Pons (tissue), 1 donor: ENCODE results near the gene IVNS1ABP.
"Not testable (repeated sequence)": the region's sequence is repeated elsewhere in the genome, so short reads cannot be mapped to it uniquely, and the experiment has no call there.

Experiments
- DNase-seq: peaks from one replicate; pipeline ENCODE4 v3.0.0-alpha.2; 2016; ENCODE audit warnings: low spot score

IVNS1ABP gene

GRCh38 chr1:185257116-185257949 is 59.7 kb downstream of the IVNS1ABP start:
- DNase-seq = not testable (repeated sequence)

DNA sequence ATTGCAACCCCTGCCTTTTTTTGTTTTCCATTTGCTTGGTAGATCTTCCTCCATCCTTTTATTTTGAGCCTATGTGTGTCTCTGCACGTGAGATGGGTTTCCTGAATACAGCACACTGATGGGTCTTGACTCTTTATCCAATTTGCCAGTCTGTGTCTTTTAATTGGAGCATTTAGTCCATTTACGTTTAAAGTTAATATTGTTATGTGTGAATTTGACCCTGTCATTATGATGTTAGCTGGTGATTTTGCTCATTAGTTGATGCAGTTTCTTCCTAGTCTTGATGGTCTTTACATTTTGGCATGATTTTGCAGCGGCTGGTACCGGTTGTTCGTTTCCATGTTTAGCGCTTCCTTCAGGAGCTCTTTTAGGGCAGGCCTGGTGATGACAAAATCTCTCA is 61.4 kb downstream of the IVNS1ABP start:
- not testable (repeated sequence) for DNase-seq

- DNase-seq = not testable (repeated sequence)
These were observed 64.6 kb downstream of the IVNS1ABP start for GRCh38 chr1:185252404-185252803.

DNA sequence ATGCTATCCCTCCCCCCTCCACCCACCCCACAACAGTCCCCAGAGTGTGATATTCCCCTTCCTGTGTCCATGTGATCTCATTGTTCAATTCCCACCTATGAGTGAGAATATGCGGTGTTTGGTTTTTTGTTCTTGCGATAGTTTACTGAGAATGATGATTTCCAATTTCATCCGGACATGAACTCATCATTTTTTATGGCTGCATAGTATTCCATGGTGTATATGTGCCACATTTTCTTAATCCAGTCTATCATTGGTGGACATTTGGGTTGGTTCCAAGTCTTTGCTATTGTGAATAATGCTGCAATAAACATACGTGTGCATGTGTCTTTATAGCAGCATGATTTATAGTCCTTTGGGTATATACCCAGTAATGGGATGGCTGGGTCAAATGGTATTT is 65.1 kb downstream of the IVNS1ABP start:
- DNase-seq = not testable (repeated sequence)

DNA sequence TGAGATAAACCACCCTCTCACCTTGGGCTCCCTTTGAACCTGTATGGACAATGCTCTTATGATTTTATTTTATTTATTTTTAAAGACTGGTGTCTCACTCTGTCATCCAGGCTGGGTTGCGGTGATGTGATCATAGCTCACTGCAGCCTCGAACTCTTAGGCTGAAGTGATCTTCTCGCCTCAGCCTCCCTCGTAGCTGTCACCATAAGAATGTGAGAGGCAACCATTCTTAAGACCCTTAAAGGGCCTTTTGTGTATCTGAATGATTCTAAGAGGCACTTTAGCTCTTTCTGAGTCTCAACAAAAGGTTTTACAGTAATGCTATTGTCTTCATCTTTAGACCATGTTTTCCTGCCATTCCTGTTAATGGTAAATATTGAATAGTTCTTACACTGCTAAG is 67.0 kb downstream of the IVNS1ABP start:
- no peak for DNase-seq

GRCh38 chr1:185249563-185249962 is 67.5 kb downstream of the IVNS1ABP start:
- DNase-seq = no peak
